ENCODE data around the gene RSPH4A.
A peak's percentile ranks its signal among the peaks of the same experiment; 100 is the strongest.
"Not testable (repeated sequence)": the region's sequence is repeated elsewhere in the genome, so short reads cannot be mapped to it uniquely, and the experiment has no call there.

Gene RSPH4A

GRCh38 chr6:116615937-116616736, at the start of gene RSPH4A:
TSS of gene RSPH4A (plus strand) at chr6:116616479. CDS start at chr6:116616624, 145 bp downstream.
- peak; percentile 18 for DNase-seq (ENCODE audit: low read depth)

DNA sequence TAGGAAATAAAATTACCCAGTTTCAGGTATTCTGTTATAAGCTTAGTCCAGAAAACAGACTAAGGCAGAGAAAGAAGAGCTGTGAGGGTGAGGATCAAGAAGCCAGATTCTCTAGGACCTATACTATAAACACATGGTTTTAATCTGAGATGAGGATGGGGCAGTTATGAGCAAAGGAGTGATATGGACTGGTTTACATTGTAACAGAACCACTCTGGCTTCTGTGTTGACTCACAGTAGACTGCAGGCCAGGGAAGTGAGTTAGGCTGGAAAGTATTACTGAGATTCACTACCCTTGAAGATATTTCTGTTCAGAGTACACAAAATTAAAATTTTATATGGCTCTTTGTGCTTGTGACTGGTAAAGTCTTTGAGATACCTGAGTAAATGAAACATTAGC, 48.2 kb upstream of the RSPH4A start:
- no peak for DNase-seq (ENCODE audit: low read depth)

DNA sequence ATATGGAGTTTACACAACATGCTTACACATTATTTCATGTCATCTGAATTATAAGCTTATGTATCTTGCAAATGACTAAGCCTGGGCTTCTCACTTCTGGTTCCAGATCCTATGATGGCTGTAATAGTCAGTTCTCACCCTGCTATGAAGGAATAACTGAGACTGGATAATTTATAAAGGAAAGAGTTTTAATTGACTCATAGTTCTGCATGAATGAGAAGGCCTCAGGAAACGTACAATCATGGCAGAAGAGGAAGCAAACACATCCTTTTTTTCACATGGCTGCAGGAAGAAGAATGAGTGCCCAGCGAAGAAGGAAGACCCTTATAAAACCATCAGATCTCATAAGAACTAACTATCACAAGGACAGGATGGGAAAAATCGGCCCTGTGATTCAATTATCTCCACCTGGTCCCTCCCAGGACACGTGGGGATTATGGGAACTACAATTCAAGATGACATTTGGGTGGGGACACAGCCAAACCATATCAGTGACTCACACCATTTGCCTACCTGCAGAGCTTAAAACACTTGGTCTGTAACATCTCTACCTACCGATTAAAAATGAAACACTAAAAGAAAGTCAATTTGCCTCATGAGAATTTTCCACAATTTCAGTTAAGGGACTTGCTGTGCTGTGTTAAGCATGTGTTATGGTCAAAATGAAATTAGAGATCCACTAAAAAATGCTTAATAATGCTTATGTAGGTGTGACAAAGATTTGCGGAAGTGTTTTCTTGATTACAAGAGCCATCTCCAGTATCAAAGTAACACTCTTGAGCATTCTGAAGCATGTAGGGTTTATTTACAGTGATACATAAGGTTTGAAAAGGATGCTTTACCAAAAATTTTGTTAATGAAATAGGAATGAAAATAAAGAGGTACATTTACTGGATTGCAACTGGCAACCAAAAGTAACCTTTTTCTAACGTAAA, 47.2 kb upstream of the RSPH4A start:
- DNase-seq (ENCODE audit: low read depth): no peak

DNA sequence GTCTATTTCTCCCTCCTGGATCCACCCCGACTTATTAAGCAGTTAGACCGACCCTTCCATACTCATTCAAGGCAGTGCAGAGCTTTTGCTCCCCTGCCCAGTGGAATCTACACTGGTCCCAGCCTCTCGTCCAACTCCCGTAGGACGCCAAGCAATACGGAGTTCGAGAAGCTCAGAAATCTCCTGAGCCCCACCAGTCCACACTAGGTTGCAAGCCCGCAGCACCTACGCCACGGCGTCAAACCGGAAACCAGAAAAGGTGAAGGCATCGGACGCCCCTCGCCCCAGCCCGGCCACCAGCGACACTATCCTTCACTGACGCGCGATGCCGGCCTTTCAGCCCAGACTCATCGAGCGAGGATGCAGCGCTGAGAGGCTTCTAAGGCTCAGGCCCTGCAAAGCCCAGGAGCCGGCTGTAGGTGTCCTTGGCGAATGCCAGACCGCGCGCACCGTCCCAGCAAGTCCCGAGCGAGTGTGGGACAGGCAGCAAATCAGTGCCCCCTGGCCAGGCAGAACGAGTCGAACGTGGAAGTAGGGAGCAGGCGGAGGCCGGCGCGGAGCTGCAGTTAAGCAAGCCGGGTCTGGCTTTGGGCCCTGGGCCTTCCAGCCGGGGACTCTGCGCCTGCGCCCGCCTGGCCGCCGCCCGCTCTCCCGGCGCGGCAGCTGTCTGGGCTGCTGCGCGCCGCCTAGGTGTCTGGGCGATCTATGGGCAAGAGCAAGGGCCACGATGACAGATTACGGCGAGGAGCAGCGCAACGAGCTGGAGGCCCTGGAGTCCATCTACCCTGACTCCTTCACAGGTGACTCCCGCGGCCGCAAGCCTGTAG, 45.2 kb upstream of the RSPH4A start, which contains the start of gene RWDD1:
TSS of gene RWDD1 (plus strand) at position 649 of the 827 bp plus-strand sequence. CDS start at position 728, 79 bp downstream.
- peak; percentile 97 for DNase-seq (ENCODE audit: low read depth)

DNA sequence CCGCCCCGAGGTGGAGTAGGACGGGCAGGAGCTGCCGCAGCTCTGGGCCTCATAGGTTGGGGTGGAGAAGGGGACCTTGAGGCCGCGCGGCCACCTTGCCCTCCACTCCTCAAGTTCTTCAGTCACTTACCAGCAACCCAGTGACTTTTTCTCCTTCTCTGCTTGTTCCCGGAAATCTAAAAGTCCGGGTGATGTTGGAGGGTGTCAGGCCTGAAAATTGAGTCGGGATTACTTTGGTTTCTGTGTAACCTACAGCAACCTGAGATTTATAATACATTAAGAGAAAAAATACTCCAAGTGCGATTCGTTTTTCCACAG, 44.6 kb upstream of the RSPH4A start:
- DNase-seq (ENCODE audit: low read depth): no peak

- DNase-seq (ENCODE audit: low read depth): no peak
Observed at GRCh38 chr6:116572162-116572561, 44.1 kb upstream of the RSPH4A start.

- DNase-seq (ENCODE audit: low read depth): no peak
Observed at GRCh38 chr6:116575227-116575626, 41.1 kb upstream of the RSPH4A start.

GRCh38 chr6:116577486-116577885, 38.8 kb upstream of the RSPH4A start:
- no peak for DNase-seq (ENCODE audit: low read depth)

DNA sequence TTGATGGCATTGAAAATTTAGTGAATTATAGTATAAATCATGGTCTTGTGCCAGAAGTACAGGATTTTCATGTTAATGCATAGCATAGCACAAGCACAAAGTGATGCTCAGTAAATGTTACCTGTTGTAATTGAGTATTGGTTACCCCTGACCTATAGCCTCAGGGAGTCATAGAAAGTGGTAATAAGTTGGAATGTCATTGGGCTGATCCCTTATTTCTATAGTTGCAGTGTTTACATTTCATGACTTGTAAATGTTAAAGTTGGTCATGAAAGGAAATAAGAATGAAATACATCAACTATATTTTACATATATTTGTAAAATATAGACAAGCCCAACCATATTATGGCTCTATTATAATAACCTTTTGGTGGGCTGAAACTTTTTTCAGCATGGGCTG, 37.9 kb upstream of the RSPH4A start:
- no peak for DNase-seq (ENCODE audit: low read depth)

GRCh38 chr6:116579143-116579542, 37.1 kb upstream of the RSPH4A start:
- DNase-seq (ENCODE audit: low read depth): no peak

DNA sequence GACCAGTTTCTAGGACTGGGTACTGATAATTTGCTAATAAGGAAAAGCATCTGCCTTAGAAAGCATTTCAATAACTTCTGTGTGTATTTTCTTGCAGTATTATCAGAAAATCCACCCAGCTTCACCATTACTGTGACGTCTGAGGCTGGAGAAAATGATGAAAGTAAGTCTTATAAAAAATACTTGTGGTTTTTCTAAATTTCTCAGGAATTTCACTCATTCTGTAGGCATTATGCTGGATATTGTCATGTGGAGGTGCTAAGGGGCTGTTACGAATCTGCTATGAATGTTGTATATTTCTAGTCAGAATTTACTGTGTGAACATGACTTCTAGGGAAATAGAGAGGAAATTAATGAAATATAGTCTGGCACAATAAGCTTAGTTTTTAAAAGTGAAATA, 36.1 kb upstream of the RSPH4A start:
- DNase-seq (ENCODE audit: low read depth): no peak

DNA sequence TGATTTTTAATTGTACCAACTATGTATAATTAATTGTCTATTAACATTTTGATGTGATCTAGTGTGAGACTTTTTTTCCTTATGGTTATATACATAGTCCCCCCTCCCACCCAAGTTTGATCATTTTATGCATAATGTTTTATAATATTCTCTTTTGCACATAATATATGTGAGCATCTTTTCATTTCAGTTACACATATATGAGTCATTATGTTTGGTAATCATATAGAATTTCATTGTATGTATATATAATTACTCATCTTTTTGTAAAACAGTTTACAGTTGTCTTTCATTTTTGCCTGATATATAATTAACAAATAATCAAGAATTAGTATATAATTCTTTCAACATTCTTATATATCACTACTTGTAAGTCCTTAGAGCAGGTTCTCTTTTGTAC, 30.0 kb upstream of the RSPH4A start:
- no peak for DNase-seq (ENCODE audit: low read depth)

DNA sequence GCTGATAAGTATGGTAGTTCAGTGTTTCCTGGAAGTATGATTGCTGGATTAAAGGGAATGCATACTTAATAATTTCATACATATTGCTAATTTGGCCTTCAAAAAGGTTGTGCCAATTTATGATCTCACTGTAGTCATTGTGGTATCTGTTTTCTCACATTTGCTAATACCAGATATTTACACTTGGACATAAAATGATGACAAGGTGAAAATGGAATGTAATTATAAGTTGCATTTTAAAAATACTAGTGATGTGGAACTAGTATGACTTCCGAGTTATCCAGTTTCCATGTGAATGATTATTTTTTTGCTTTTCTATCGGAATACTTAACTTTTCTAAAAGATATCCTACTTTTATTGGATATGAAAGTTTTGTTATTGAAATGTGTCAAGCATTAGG, 29.5 kb upstream of the RSPH4A start:
- no peak for DNase-seq (ENCODE audit: low read depth)

DNA sequence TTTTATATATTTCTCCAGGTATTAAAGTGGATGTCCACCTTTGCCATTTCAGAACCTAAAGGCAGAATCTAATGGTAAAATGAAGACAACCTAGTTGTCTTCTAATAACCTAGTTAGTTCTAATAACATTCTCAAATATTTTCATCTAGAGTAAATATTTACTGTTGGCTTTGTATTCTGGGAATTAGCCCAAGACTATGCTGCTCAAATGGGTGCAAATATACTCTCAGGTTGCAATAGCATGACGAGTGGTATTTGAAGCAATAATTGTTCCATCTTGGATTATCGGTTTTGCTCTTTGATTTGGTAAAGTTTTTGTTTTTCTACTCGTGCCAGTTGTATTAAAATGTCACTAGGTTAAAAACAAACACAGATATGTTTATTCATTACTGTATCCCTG, 21.0 kb upstream of the RSPH4A start:
- no peak for DNase-seq (ENCODE audit: low read depth)

- DNase-seq (ENCODE audit: low read depth): no peak
Observed at GRCh38 chr6:116596815-116597214, 19.5 kb upstream of the RSPH4A start.

- not testable (repeated sequence) for DNase-seq (ENCODE audit: low read depth)
Observed at GRCh38 chr6:116603916-116604315, 12.4 kb upstream of the RSPH4A start.

GRCh38 chr6:116604868-116605267, 11.4 kb upstream of the RSPH4A start:
- DNase-seq (ENCODE audit: low read depth): not testable (repeated sequence)

- DNase-seq (ENCODE audit: low read depth): no peak
Observed at GRCh38 chr6:116605935-116606334, 10.3 kb upstream of the RSPH4A start.

DNA sequence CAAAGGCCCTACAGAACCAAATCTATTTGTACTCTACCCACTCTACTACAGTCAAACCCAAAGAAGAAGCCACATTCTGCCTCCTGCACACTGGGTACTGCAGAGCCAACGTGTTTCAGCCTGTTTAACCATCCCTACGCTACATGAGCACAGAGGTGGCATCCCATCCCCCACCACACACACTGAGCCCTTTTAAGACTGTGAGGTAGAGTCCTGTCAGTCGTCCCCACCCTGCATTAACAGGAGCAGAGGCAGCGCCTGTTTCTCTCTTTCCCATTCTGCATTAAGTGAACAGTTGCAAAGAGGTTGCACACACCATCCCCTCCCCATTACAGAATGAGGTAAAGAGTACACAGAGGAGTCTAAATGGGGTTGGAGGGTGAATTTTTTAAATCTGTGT, 5.2 kb upstream of the RSPH4A start:
- DNase-seq (ENCODE audit: low read depth): no peak

- DNase-seq (ENCODE audit: low read depth): no peak
Observed at GRCh38 chr6:116616737-116617053, 416 bp downstream of the RSPH4A start.

- no peak for DNase-seq (ENCODE audit: low read depth)
Observed at GRCh38 chr6:116624036-116624805, 7.9 kb downstream of the RSPH4A start.

- no peak for DNase-seq (ENCODE audit: low read depth)
Observed at GRCh38 chr6:116625872-116626271, 9.6 kb downstream of the RSPH4A start.
